ENCODE results near the gene STIM1. TPM values are rescaled to one million over a fixed set of nuclear protein-coding genes. Genes with fewer than 3 reads are reported as not detected.

STIM1 gene
- total and polyA plus RNA-seq, 12 donors = 11.9 to 55.7 (median 37.4) TPM

DNA sequence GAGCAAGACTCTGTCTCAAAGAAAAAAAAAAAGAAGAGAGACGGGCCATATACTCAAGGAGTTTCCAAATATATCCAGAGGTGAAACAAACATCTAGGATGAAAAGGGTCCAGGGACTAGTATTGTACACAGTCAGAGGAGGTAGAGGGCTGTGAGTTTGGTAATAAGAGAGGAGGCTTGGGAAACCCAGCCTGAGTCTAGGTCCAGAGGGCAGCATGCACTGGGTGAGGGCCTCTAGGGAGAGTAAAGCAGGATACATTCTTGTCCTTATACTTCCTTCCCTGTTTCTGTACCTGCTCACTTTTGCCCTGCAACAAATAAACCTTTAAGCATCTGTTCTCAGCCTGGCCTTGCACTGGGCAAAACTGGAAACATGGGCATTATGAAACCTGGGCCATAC lies 31.5 kb downstream of the STIM1 start:
- 76 to 98% methylated on average over 1 of the region's 1 CpG for WGBS, 2 donors
- TF ChIP-seq, protein P1, sequence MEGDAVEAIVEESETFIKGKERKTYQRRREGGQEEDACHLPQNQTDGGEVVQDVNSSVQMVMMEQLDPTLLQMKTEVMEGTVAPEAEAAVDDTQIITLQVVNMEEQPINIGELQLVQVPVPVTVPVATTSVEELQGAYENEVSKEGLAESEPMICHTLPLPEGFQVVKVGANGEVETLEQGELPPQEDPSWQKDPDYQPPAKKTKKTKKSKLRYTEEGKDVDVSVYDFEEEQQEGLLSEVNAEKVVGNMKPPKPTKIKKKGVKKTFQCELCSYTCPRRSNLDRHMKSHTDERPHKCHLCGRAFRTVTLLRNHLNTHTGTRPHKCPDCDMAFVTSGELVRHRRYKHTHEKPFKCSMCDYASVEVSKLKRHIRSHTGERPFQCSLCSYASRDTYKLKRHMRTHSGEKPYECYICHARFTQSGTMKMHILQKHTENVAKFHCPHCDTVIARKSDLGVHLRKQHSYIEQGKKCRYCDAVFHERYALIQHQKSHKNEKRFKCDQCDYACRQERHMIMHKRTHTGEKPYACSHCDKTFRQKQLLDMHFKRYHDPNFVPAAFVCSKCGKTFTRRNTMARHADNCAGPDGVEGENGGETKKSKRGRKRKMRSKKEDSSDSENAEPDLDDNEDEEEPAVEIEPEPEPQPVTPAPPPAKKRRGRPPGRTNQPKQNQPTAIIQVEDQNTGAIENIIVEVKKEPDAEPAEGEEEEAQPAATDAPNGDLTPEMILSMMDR (IDR thresholded peaks at IDR 0.05) = no peak
- Histone ChIP-seq H3K4me3 (no peak overlapping the region), H3K27ac (no peak overlapping the region), H3K36me3 (no peaks in the 10 kb centered on the region), H3K4me1 (peaks cover 0 to 37% (median 18%) of the 10 kb centered on the region in 9 donors), H3K9me3 (no peaks in the 10 kb centered on the region), H3K27me3 (no peaks in the 10 kb centered on the region)
- intact Hi-C loops (cut with DNase I) = no loop called here
- ATAC-seq (no peak), DNase-seq (no peak)

DNA sequence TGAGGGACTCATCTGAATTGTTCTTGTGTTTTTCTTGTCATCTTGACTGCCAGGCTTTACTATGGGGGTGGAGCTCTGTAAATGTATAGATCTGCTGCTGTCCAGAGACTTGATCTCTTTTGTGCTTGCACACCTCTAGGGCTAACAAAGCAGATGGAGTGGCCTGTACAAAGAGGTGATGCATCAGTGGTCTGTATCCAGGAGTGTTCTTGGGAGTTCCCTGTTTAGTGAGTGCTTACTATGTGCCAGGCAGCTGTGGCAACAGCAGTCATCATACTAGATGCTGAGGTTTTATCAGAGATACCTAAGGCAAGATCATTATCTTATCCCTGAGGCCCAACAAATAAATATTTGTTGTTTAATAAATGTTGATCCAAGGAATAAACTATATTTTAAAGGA lies 33.4 kb downstream of the STIM1 start:
- Histone ChIP-seq H3K27ac (no peak overlapping the region), H3K27me3 (no peaks in the 10 kb centered on the region), H3K4me3 (no peak overlapping the region), H3K36me3 (no peaks in the 10 kb centered on the region), H3K9me3 (no peaks in the 10 kb centered on the region), H3K4me1 (peaks cover 0 to 46% (median 30%) of the 10 kb centered on the region in 9 donors)
- no peak for DNase-seq
- intact Hi-C loops (cut with DNase I) = no loop called here
- TF ChIP-seq, protein P1 (IDR thresholded peaks at IDR 0.05) = no peak
- no peak for ATAC-seq

DNA sequence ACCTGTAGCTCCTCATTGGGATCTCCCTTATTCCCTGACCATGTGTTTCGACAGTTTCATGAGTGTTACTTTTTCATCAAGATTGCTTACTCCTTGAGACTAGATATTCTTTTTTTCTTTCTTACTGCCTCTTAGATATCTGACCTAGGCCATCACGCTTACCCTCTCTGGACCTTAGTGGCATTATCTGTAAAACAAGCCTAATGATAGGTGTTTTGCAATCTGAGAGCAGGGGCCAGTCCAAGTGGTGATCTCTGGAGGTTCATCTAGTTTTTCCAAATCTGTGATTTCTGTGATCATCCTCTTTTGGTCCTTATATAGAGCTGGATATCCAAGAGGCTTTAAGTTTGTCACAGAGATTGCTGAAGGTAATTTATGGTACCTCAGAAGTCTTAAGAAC lies 34.5 kb downstream of the STIM1 start:
- DNase-seq (no peak), ATAC-seq (no peak)
- Histone ChIP-seq H3K27ac (no peak overlapping the region), H3K4me3 (no peak overlapping the region), H3K4me1 (peaks cover 2 to 46% (median 41%) of the 10 kb centered on the region in 9 donors), H3K9me3 (no peaks in the 10 kb centered on the region), H3K27me3 (no peaks in the 10 kb centered on the region), H3K36me3 (no peaks in the 10 kb centered on the region)
- TF ChIP-seq, protein P1 (IDR thresholded peaks at IDR 0.05) = no peak
- intact Hi-C loops (cut with DNase I) = no loop called here
- WGBS, 2 donors = 97 to 98% methylated on average over 2 of the region's 2 CpGs

DNA sequence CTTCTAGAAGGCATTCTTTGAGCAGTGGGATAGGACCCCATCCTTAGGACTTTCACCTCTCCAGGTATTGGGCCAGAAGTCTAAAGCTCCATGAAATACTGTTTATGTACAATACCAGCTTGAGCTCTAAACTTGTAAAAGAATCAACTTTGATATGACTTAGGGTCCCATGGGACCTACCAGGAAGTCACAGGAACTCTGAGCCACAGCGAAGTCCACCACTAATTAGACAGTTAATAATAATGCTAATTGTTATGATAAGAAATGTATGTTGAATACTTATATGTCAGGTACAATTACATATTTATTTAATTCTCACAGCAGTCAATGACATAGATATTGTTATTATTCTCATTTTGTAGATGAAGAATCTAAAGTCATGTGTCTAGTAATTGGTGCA lies 35.3 kb downstream of the STIM1 start:
- H3K4me3 ChIP-seq = no peak overlapping the region
- peaks cover 5 to 50% (median 43%) of the 10 kb centered on the region in 9 donors for H3K4me1 ChIP-seq
- intact Hi-C loops (cut with DNase I) = no loop called here
- no peak for ATAC-seq
- no peak for DNase-seq
- H3K27ac ChIP-seq = no peak overlapping the region
- H3K36me3 ChIP-seq = no peaks in the 10 kb centered on the region
- H3K9me3 ChIP-seq = no peaks in the 10 kb centered on the region
- H3K27me3 ChIP-seq = no peaks in the 10 kb centered on the region
- WGBS, 2 donors = 38 to 61% methylated on average over 1 of the region's 1 CpG
- TF ChIP-seq, protein P1 (IDR thresholded peaks at IDR 0.05) = no peak

Measured in heart right ventricle (tissue), 16 donors.